Stimulated activated CD4-positive, alpha-beta T cell treated with anti-CD3 and anti-CD28 coated beads, Interleukin-1b, Interleukin-23, amount 100 ng/mL, for 1 hour (primary cell): ENCODE measurements around the gene INPP5A.
A peak's percentile ranks its signal among the peaks of the same experiment; 100 is the strongest.

Experiments used
- DNase-seq, 2 donors: peaks; one replicate each; pipeline ENCODE4 v3.0.0-alpha.2; 2020; ENCODE audit warnings: low read depth in 2 of 2

INPP5A gene

DNA sequence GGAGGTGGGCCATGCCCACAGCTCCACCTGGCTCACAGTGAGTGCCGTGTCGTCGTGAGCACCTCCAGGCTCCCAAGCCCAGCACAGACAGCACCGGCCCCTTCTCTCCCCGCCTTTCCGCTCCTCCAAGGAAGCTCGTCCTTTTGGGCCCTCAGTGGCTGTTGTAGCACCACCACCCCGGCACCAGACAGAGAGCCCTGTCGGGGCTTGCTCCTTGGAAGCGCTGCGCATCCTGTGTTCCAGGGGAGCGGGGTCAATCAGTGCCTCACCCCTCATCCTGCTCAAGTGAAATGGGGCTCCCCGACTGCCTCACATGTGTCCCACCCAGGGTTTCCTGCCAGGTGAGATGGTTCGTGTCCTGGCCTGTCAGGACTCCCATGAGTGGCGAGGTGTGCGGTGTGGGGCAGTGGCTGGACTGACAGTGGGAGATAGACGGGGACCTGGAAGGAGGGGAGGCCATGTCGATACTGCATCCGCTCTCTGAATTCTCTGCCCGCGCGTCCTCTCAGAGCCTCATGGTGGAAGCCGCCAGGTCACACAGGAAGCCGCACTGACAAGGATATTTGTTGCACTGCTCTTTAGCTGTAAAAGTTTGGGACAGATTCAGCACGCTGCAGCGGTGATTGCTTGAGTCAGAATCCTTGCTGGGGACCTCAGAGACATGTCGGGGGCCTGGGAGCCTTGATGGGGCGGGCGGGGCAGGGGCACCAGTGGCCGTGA is 107.1 kb downstream of the INPP5A start:
- no peak for DNase-seq

DNA sequence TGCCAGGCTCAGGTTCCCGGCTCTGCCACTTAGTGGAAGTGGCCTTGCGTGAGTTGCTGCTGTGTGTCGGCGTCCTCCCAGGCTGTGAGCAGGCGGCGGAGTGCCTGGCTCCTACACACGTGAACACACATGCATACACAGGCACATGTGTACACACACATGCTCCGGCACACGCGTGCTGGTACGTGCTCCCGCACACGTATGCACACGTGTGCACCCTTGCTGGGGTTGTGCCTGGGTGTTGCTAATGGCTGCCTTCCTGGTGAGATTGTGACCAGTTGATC is 107.6 kb downstream of the INPP5A start:
- no peak for DNase-seq

DNA sequence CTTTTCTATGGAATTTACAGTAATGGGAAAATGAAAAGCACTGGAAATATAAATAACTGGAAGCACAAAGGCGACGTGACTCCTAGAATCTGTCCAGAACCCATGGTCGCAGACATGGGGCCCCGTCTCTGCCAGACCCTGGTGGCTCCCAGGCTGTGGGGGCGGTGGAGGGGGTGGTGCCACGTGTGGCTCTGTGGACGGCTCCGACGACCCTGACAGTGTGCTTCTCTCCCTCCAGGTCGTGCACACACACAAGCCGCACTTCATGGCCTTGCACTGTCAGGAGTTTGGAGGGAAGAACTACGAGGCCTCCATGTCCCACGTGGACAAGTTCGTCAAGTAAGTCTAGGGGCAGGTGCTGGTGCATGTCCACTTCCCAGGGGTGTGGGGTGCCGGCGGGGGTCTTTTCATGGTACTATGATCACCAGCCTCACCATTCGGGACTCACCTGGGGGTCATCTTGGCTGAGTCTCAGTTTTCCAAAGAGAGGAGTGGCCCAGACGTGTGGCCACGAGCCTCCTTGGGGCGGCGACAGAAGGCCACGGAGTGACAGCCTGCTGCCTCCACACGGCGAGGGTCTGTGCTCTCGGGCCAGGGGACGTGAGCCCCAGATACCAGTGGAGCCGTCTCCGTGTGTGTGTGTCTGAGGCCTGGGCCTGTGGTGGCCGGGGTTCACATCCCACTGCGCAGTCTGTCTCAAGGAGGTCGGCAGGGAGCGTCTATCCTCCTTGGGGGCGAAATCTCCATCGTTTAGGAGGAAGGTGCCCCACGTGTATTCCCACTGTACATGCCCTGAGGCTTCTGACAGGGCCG is 108.2 kb downstream of the INPP5A start:
- no peak for DNase-seq

DNA sequence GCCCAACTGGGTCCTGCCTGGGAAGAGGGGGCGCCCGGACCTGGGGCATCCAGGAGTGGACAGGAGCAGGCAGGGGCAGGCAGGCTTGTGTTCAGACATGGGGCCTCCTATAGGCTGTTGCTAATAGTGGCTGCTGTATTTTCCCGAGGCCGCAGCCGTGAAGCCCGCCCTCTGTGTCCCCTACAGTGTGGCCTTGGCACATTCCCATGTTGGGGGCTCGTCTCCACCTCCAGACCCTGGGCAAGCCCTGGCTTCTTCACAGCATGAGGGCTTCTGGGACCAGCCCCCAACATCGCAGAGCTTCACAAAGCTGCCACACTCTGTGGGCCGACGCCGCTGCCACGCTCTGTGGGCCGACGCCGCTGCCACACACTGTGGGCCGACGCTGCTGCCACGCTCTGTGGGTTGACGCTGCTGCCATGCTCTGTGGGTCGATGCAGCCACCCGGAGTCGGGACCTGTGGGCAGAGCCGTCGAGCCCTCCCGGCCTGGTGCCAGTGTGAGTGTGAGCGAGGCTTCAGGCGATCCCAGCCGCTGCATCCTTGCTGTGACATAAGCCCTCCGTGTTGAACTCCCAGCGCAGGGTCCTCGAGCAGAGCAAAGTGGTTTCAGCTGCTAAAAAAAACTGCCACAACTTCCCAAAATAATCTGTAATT is 109.0 kb downstream of the INPP5A start:
- DNase-seq: no peak

DNA sequence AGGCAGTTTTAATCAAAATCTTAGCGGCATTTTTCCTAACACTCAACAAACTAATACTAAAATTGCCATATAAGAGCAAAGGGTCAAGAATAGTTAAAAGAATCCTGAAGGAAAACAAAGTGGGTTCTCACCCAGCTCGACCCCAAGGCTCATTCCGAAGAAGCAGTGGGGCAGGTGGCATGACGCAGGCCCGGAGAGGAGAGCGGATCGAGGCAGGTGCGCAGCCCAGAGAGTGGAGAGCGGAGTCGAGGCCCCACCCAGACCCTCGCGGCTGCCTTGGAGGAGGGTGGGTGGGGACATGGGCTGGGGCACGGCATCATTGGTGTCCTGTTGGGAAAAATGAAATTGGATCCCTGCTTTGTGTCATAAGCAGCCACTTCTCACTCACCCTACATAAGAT is 109.8 kb downstream of the INPP5A start:
- no peak for DNase-seq

DNA sequence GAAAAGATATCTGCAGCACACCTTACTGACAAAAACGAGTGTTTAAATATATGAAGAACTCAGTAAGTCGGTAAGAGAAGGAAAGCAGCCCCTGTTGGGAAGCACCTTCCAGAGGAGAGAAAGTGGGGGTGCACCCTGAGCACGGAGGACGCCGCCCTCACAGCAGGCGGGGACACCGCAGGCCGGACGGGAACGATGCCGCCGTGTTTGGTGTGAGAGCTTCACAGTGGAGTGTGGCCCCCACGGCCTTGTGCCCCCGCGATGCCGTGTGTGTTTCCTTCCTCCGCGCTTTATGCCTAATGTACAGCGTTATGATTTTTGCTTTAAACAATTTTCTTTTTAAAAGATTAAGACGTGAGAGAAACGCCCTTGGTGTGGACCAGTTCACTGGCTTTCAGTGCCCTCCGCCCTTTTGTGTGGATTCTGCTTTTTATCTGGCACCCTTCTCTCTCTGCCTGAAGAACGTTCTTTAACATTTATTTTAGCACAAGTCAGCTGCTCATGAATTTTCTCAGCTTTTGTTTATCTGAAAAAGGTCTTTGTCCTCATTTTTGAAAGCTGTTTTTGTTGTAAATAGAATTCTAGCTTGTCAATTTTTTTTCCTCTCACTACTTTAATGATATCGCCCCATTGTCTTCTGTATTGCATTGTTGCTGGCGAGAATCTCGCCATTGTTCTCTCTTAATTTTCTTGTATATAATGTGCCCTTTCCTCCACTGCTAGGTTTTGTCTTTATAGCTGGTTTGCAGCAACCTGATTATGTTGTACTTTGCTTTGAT is 110.7 kb downstream of the INPP5A start:
- no peak for DNase-seq

DNA sequence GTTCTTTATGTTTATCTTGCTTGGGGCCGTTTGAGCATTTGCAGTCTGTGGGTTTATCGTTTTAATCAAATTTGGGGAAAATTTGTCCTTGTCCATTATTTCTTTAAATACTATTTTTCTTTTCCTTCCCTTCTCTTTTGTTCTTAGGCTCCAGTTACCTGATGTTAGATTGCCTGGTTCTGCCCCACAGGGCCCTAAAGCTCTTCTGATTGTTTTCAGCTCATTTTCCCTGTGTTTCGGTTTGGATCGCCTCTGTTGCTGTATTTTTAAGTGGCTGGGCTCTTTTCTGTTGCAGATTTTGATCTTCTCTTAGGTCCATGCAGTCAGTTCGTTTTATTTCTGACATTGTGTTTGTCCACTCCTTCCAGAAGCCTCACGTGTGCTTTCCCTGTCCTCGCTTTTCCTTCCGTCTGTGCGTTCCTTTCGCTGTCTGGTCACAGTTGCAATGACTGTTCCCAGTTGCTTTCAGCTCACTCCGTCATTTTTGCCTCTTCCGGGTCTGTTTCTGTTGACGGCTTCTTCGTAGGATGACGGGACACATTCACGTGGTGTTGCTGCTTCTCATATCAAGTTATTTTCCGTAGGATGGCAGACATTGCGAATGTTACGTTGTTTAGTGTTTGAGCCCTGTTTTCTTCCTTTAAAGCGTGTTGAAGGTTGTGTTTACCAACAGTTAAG is 111.4 kb downstream of the INPP5A start:
- no peak for DNase-seq

DNA sequence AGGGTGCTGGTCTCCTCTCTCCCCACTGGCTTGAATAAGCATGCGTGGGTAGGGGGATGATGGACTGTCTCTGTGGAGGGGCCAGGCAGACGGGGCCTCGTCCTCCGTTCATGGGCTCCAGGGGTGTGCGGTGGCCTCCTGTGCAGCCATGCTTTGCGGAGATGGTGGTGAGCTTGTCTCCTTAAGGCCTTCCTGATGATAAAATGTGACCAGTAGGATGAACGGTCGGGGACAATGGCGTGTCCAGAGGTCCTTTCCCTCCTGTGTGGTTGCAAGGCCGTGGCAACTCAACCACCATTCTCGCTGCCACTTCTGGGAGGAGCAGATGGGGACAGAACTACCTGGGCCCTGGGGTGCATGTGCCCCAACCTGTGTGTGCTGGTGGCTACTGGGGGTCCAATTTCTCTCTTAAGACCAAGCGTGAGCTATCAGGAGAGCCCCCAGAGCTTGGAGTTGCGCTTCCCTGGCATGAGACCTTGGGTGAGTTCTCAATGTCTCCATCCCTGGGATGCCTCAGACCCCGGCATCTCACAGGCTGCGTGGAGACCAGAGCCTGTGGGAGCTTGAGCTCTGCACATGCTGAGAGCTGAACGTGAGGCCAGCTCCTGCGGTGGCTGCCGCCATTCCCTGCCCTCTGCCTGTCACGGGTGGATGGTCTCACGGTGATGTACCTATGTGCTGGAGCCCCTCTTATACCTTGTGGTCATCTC is 112.2 kb downstream of the INPP5A start:
- DNase-seq: no peak

DNA sequence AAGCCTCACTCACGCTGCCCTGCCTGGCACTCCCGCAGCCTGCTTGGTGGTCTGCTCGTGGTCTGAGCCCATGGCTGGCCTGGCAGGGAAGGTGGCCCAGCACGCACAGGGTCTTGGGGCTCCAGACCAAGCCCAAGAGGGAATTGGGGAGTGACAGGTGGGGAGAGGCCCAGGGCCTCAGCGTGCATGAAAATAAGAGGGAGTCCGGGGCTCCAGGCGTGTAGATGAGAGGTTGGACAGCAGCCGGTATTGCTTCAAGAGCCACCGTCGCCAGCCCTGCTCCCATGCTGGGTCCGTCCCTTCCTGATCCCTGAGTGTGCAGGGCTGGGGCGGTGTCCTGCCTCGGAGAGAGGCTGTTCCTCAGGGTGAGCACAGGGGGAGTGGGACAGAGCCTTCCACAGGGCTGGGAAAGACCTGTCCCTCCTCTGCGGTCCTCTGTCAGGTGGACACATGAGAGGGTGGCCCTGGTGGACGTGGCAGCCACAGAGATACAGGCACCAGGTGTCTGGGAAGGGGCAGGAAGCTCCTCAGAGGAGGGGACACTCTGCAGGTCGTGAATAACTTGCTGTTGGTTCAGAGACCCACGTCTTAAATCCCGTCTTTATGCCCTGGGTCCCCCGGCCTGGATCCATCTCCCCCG is 113.1 kb downstream of the INPP5A start:
- DNase-seq: no peak

DNA sequence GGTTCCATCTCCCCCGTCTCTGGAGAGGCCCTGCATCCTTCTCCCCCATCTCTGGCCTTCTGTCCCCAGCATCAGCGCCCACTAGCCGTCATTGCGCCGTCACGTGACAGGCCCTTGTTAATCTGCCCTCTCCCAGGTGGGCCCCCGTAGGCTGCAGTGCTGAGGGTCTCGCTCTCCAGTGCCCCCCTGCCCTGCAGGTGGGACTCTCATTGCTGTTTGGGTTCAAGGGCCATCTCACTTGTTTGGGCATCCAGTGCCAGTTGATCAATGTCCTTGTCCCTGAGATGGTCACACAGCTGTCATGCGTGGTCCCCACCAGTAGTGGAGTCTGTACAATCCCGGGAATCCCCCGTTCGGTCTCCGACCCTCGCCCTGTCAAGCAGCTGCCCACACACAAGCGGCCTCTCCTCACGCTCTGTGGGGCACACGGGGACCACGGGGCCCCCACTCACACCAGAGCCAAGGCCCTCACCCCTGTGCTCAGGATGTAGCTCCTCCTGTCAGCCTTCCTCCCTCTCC is 114.0 kb downstream of the INPP5A start:
- DNase-seq: no peak

DNA sequence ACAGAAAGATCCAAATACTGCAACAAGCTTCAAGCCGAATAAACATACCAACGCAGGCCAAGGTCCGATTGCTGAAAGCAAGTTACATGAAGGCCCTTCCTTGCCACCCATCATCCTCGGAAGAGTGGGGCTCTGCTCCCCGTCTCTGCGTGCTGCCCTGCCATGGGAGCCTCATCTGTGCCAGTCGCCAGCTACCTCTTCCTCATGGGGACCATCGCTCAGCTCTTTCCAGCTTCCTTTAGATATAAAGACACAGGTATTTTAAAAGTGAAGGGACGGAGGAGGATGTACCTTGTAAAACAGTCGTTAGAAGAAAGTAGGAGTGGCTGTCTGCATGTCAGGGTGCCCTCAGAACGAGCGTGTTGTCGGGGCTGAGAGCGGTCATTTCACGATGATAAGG is 114.9 kb downstream of the INPP5A start:
- no peak for DNase-seq

DNA sequence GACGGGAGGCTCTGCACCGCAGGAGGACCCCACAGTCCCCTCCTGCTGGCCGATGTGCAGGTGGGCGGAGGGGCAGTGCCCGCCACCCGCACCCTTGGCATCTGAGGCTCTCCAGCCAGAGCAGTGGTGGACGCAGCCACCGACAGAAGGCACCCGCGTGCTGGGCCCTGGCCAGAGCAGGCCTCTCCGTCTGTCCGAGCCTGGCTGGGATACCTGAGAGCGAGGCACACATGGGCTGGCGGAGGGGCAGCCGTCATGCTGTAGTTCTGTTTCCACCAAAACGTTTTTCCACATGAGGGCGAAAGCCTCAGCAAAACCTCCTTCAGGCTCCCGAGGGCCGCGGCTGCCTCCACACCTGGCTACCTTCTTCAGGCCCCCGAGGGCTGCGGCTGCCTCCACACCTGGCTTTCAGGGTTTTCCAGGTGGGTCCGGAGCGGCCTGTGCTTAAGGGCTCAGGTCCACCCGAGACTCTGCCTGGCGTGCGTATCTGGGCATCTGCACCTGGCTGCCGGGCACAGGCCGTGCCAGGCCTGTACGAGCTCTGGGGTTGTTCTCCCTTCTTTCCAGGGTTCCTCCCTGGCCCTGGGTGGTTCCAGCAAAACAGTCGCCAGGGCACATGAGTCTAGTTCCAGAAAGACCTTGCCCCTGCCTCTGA is 115.5 kb downstream of the INPP5A start:
- no peak for DNase-seq

DNA sequence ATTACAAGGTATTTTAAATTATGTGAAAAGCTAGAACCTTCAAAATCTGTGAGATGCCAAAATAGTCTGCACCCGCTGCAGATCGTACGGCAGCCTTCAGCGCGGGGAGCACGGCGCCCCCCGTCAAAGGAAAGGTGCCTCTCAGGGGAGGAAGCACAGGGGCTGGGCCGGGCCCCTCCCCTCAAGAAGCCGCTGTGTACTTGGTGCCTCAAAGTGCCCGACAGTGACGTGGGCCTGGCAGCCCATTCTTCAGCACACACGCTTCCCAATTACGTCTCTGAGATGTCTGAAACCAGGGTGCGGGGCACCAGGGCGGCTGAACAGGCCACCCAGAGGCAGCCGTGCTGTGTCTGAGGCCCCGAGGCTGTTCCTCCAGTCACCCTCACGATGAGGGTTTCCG is 116.1 kb downstream of the INPP5A start:
- no peak for DNase-seq

DNA sequence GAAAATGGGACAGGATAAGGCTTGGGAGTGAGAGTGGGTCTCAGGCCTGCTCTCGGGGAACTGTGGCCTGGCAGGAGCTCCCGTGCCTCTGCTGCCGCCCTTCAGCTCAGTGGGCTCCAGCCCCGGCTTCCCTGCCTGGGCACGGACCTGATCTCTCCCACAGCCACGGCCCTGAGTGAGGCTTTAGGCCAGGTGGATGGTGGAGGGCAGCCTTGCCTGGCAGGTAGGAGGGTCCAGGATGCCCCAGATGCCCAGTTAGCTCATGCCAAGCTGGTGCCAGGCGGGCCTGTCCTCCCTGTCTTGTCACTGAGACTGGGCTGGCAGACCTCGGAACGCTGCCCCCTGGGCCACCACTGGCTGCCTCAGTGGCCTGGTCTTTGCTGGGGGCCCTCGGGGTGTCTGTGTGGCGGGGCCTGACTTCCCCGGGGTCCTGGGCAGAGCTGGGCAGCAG is 116.6 kb downstream of the INPP5A start:
- DNase-seq: no peak

DNA sequence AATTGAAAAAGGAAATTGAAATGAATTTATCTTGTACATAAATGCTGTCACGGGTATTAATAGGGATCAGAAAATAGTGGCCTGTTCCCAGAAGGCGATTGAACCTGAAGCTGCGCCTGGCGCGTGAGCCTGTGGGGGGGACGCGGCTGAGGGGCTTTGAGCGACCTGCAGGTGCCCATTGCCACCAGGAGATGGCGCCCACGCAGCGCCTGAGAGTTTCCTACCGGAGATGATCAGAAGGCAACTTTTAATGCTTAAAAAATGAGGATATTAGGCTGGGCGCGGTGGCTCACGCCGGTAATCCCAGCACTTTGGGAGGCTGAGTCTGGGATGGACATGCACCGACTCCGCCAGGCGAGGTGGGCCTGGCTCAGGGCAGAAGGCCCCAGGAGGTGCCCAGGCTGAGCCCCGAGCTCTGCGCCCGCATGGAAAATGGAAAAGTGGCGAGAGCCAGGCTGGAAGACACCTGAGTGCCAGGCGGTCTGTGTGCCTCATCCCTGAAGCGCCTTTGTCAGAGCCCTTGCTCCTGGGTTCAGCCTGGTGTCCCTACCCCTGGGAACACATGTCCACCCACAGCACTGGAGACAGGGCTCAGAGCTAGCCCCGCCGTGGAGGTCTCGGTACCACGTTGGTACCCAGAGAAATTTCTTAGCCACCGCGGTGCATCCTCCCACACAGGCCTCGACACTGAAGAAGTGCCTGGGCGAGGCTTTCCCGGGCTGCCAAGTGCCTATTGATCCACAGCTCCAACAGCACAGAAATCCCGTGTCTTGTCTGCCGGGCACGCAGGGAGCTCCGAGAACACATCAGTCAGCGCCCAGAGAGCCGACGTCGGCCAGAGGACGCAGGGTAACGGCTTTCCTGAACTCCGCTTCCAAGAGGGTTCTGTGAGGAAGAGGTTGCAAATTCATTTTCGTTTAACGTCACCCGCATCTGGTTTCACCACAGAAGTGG is 117.4 kb downstream of the INPP5A start:
- peak in 1 of 2 donors; percentile 33 for DNase-seq

DNA sequence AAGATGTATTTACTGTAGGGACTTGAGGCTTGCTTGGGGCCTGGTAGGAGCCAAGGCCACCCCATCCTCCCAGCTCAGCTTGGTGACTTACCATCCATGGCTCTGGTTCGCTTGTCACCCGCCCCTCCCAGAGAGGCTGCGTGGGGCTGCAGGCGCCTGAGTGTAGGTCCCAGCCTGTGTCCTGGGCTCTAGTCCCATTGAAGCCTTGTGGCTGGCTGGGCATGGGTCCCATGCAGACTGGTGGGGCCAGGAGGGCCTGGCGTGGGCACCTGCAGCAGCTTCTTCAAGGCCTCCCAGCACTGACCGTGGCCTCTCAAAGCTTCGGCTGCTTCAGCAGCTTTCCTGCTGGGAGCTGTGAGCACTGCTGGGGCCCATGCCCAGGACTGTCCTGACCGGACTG is 118.1 kb downstream of the INPP5A start:
- no peak for DNase-seq

DNA sequence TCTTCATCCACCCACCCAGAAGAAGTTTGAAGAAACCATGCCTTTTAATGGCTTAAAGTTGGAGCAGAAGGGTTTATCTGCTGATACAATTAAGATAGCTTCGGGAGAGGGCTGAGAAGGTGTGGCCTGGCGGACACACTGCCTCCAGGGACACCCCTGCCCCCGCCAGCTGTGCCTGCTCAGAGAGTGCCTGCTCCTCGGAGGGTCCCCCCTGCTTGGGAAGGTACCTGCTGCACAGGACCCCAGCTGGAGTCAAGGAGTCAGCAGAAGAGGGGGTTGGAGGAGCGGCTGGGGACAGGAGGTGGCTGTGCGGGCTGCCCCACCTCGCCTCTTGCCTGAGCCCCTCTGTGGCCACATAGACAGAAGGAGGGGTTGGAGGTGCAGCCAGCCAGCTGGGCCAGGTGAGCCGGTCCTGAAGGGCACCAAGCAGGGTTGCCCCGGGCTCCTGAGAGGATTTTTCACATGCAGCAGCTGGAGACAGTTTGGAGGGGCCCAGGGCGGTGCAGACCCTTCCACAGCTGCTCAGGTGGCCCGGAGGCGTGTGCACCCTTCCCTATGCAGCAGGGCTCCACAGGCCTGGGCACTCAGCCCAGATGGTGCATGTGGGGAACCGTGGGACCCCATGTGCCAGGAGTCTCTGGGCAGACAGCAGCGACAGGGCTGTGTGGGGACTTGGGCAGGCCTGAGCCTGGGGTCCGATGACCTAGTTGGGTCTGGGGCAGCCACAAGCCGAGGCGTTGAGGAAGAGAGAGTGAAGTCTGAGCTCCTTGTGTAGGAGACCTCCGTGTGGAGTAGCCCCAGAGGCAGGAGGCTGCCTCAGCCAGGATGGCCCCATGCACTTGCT is 118.9 kb downstream of the INPP5A start:
- DNase-seq: no peak
